Coronary artery (tissue), 2 donors: ENCODE data around the gene ABHD17B.

Experiments used
- DNase-seq: peaks from one replicate; pipeline ENCODE4 v3.0.0-alpha.2; 2017; ENCODE audit warnings: low spot score
- H3K27ac ChIP-seq, 2 donors: fragments of 200-600 bp; sonication (generic); one replicate each; pipeline ENCODE4 v1.5.1; 2016 to 2019
- H3K4me3 ChIP-seq: fragments of 200-600 bp; sonication (generic); 2 replicates; pipeline ENCODE4 v1.5.1; 2016; ENCODE audit warnings: mild to moderate bottlenecking, moderate library complexity
- TF ChIP-seq, protein P1 (sequence below): fragments of 200-600 bp; sonication (generic); IDR thresholded peaks from one replicate; pipeline ENCODE4 v1.5.1; 2019; ENCODE audit warnings: antibody characterized with exemption

Gene ABHD17B

DNA sequence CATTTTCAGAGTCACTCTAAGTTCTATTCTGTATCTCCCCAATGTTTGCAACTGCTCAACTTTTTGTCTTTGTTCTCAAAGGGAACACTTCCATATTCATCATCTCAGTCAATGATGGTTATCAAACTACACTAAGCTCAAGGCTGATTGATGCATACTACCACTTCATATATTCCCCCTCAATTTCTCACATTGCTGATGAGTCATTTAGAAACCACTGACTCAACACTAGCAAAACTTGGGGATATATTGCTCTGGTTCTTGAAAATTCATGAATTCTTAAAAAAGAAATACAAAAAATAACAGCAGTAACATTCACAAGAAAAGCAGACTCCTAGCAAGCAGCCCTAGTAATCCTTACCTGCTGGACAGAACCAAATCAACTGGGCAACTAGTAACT is 52.2 kb downstream of the ABHD17B start:
- TF ChIP-seq, protein P1, sequence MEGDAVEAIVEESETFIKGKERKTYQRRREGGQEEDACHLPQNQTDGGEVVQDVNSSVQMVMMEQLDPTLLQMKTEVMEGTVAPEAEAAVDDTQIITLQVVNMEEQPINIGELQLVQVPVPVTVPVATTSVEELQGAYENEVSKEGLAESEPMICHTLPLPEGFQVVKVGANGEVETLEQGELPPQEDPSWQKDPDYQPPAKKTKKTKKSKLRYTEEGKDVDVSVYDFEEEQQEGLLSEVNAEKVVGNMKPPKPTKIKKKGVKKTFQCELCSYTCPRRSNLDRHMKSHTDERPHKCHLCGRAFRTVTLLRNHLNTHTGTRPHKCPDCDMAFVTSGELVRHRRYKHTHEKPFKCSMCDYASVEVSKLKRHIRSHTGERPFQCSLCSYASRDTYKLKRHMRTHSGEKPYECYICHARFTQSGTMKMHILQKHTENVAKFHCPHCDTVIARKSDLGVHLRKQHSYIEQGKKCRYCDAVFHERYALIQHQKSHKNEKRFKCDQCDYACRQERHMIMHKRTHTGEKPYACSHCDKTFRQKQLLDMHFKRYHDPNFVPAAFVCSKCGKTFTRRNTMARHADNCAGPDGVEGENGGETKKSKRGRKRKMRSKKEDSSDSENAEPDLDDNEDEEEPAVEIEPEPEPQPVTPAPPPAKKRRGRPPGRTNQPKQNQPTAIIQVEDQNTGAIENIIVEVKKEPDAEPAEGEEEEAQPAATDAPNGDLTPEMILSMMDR = no peak
- DNase-seq = no peak
- H3K27ac ChIP-seq = no peak overlapping the region
- H3K4me3 ChIP-seq = no peak overlapping the region

DNA sequence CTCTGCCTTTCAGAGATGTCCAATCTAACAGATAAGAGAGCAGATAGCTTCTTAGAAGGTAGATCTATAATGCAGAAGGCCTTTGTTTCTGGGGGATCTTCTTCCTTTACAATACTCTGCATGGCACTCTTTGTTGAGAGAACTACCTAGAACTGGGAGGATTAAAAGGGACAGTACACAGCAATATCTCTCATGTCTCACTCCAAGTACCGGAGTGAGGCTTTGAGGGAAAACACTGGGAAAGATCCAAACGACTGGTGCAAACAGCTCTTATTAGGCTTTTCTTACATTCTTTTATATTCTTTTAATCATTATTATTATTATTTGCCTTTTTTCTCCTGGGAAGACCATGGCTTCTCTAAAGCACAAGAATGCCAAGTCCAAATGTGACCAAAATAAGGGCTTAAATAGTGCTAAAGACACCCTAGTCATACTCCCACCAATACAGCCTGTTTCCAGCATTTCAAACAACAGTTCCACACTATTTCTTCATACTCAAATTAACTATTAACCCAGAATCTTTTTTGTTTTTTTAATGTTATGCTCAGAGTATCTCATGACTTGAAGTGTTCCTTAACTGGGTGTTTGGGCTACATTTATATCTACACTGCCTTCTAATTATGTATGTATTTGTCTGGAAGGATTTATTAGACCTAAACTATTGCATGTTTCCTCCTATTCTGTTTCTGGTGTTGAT is 52.7 kb downstream of the ABHD17B start:
- Histone ChIP-seq H3K4me3 (no peak overlapping the region), H3K27ac (no peak overlapping the region)
- DNase-seq = no peak
- TF ChIP-seq, protein P1 = no peak

DNA sequence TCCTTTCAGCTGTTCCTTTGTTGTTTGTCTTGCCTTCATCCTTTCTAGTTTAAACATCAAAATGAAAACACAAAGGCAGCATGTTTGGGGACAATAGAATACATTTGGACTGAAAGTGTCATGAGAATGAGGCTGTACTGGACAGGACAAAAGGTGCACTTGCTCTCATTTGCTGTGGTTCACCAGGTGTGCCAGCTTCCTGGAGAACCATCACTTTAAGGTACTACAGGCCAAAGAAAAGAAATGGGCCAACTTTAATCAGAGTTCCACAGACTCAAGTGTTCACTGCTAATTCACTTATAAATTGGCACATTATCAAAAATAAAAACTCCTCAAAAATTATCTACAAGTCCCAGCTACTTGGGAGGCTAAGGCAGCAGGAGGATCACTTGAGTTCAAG is 53.8 kb downstream of the ABHD17B start:
- TF ChIP-seq, protein P1 = no peak
- Histone ChIP-seq H3K27ac (no peak overlapping the region), H3K4me3 (no peak overlapping the region)
- DNase-seq = no peak

DNA sequence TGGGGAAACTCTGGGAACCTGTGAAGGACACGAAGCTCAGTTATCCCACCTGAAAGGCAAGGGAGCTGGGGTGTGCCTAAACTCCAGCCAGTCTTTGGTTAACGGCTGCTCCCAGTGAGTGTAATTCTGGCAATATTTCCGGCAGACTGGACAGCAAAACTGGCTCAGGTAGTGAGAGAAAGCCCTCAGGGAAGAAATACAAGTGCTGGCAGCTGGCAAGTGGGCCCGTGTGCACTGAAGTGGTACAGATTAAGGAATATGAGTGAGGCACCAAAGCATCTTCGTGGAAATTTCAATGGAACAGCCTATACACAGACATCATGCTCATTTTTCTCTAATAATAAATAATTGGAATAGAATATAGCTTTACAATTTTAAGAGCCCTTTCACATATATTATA is 56.2 kb downstream of the ABHD17B start:
- no peak for DNase-seq
- H3K27ac ChIP-seq = no peak overlapping the region
- no peak overlapping the region for H3K4me3 ChIP-seq
- TF ChIP-seq, protein P1 = no peak

DNA sequence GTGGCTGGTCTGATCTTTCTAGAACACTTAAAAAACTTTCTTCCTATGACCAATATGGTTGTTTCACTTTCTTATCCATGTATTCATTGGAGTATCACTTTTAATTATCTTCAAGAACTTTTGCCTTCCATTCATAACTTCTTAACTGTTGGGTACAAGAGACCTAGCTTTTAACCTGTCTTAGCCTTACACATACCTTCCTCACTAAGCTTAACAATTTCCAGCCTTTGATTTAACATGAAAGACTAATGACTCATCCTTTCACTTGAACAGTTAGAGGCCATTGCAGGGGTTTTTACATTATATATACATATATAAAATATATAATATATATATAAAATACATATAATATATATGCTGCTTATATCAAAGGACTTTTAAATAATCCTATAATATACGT is 57.9 kb downstream of the ABHD17B start:
- H3K4me3 ChIP-seq = no peak overlapping the region
- DNase-seq = no peak
- TF ChIP-seq, protein P1 = no peak
- no peak overlapping the region for H3K27ac ChIP-seq

DNA sequence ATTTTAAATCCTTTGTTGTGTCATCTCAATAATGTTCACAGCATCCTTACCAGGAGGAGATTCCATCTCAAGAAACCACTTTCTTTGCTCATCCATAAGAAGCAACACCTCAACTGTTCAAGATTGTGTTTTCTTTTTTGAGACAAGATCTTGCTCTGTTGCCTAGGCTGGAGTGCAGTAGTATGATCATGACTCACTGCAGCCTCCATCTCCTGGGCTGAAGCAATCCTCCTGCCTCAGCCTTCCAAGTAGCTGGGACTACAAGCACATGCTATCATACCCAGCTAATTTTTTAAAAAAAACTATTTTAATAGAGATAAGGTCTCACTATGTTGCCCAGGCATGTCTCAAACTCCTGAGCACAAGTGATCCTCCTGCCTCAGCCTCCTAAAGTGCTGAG is 60.0 kb downstream of the ABHD17B start:
- Histone ChIP-seq H3K27ac (no peak overlapping the region), H3K4me3 (no peak overlapping the region)
- DNase-seq = no peak
- TF ChIP-seq, protein P1 = no peak

DNA sequence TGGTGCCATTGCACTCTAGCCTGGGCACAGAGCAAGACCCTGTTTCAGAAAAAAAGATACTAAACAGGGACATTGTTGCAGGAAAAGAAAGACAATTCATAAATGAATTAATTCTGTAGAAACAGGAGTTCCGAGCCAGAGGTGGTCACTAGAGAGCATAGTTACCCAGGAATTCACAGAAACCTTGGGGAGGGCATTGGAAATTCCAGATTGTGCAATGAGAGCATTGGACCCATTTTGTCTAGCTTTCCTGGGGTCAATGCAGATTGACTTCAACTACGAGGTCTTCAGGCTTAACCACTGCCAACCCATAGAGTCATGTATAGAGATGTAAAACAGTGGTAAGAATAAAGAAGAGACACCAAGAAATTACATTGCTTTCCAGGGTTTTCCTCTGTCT is 63.1 kb downstream of the ABHD17B start:
- DNase-seq = no peak
- TF ChIP-seq, protein P1 = no peak
- Histone ChIP-seq H3K4me3 (no peak overlapping the region), H3K27ac (no peak overlapping the region)
